GM19372 (cell line): ENCODE results near the gene MLIP.
"Not testable (repeated sequence)": the region's sequence is repeated elsewhere in the genome, so short reads cannot be mapped to it uniquely, and the experiment has no call there.

Experiments
- ATAC-seq: cut with Tn5 transposase; IDR thresholded peaks from one replicate; pipeline ENCODE4 v1.9.1; 2021; ENCODE audit warnings: mild to moderate bottlenecking, low read depth, moderate library complexity; ENCODE audit not compliant: unreplicated experiment

The MLIP gene

GRCh38 chr6:54206510-54206909 is 95.3 kb downstream of the MLIP start:
- ATAC-seq: no peak

GRCh38 chr6:54209983-54210382 is 98.7 kb downstream of the MLIP start:
- ATAC-seq: not testable (repeated sequence)

GRCh38 chr6:54214286-54214685 is 103.0 kb downstream of the MLIP start:
- no peak for ATAC-seq

- ATAC-seq: no peak
Observed at GRCh38 chr6:54216336-54216735, 105.1 kb downstream of the MLIP start.

- no peak for ATAC-seq
Observed at GRCh38 chr6:54217018-54217417, 105.8 kb downstream of the MLIP start.

GRCh38 chr6:54222217-54222616 is 111.0 kb downstream of the MLIP start:
- no peak for ATAC-seq

- ATAC-seq: no peak
Observed at GRCh38 chr6:54232703-54233102, 121.5 kb downstream of the MLIP start.

GRCh38 chr6:54234539-54234938 is 123.3 kb downstream of the MLIP start:
- no peak for ATAC-seq

- ATAC-seq: no peak
Observed at GRCh38 chr6:54236984-54237383, 125.7 kb downstream of the MLIP start.

- no peak for ATAC-seq
Observed at GRCh38 chr6:54238396-54238795, 127.2 kb downstream of the MLIP start.

- ATAC-seq: no peak
Observed at GRCh38 chr6:54243699-54244098, 132.5 kb downstream of the MLIP start.

- no peak for ATAC-seq
Observed at GRCh38 chr6:54244430-54244829, 133.2 kb downstream of the MLIP start.

- ATAC-seq: no peak
Observed at GRCh38 chr6:54245265-54245664, 134.0 kb downstream of the MLIP start.

GRCh38 chr6:54248319-54248718 is 137.1 kb downstream of the MLIP start:
- ATAC-seq: no peak

- peak; percentile 50 for ATAC-seq
Observed at GRCh38 chr6:54248994-54249393, 137.8 kb downstream of the MLIP start.

- ATAC-seq: not testable (repeated sequence)
Observed at GRCh38 chr6:54249812-54250211, 138.6 kb downstream of the MLIP start.

GRCh38 chr6:54252496-54252895 is 141.3 kb downstream of the MLIP start:
- ATAC-seq: no peak

GRCh38 chr6:54252916-54253315 is 141.7 kb downstream of the MLIP start:
- ATAC-seq: no peak

GRCh38 chr6:54254886-54255285 is 143.6 kb downstream of the MLIP start:
- no peak for ATAC-seq

- ATAC-seq: no peak
Observed at GRCh38 chr6:54255886-54256285, 144.6 kb downstream of the MLIP start.

- ATAC-seq: no peak
Observed at GRCh38 chr6:54260025-54260424, 148.8 kb downstream of the MLIP start.

- no peak for ATAC-seq
Observed at GRCh38 chr6:54262499-54262898, 151.3 kb downstream of the MLIP start.

- no peak for ATAC-seq
Observed at GRCh38 chr6:54262971-54263370, 151.7 kb downstream of the MLIP start.
